Measurements from ENCODE around the gene CHIA. TPM values are rescaled to one million over a fixed set of nuclear protein-coding genes. Genes with fewer than 3 reads are reported as not detected.
A peak's percentile ranks its signal among the peaks of the same experiment; 100 is the strongest.

The CHIA gene
- total and polyA plus RNA-seq, 2 of the 13 experiments (the other 11 are each of a cell fraction or from before 2014, with no cell fraction given) = not detected

- no peak for TF ChIP-seq DMTF1 (CRISPR knock-in tag; IDR thresholded peaks at IDR 0.05)
- no peak for TF ChIP-seq ZNF343 (CRISPR knock-in tag; IDR thresholded peaks at IDR 0.05)
- no peak for TF ChIP-seq HMGXB3 (CRISPR knock-in tag; IDR thresholded peaks at IDR 0.05; ENCODE audit: borderline replicate concordance)
- peak; percentile 95 for TF ChIP-seq RFX3 (CRISPR knock-in tag; IDR thresholded peaks at IDR 0.05)
- no peak for TF ChIP-seq GLI4 (CRISPR knock-in tag; IDR thresholded peaks at IDR 0.05; ENCODE audit: borderline replicate concordance)
- no peak for TF ChIP-seq NFRKB (IDR thresholded peaks at IDR 0.05)
- TF ChIP-seq TAF1 (CRISPR knock-in tag; IDR thresholded peaks at IDR 0.05) = peak; percentile 29; the same call in 1 of the 2 replicates
- TF ChIP-seq ZNF326 (CRISPR knock-in tag; IDR thresholded peaks at IDR 0.05; ENCODE audit: borderline replicate concordance) = no peak
- TF ChIP-seq JUN (CRISPR knock-in tag; IDR thresholded peaks at IDR 0.05) = no peak
- no peak; the same call in 1 of the 2 replicates for TF ChIP-seq RXRA (CRISPR knock-in tag; IDR thresholded peaks at IDR 0.05)
- TF ChIP-seq RFXAP (CRISPR knock-in tag; IDR thresholded peaks at IDR 0.05; ENCODE audit: borderline replicate concordance) = no peak
- no peak for TF ChIP-seq TIGD3 (CRISPR knock-in tag; IDR thresholded peaks at IDR 0.05; ENCODE audit: borderline replicate concordance)
- no peak for TF ChIP-seq CENPT (CRISPR knock-in tag; IDR thresholded peaks at IDR 0.05; ENCODE audit: low read depth)
- TF ChIP-seq ZMAT5 (CRISPR knock-in tag; IDR thresholded peaks at IDR 0.05; ENCODE audit: borderline replicate concordance, low read depth) = no peak
- TF ChIP-seq LBX2 (CRISPR knock-in tag; IDR thresholded peaks at IDR 0.05; ENCODE audit: borderline replicate concordance) = no peak
- TF ChIP-seq ZNF225 (CRISPR knock-in tag; IDR thresholded peaks at IDR 0.05) = peak; percentile 73; the same call in 1 of the 2 replicates
- no peak; the same call in 1 of the 2 replicates for TF ChIP-seq EHMT2 (IDR thresholded peaks at IDR 0.05; ENCODE audit: borderline replicate concordance, low read depth, low read length)
- no peak for TF ChIP-seq ZNF652 (CRISPR knock-in tag; IDR thresholded peaks at IDR 0.05; ENCODE audit: borderline replicate concordance, low read depth)
Observed at GRCh38 chr1:111346089-111346885, 55.6 kb downstream of the CHIA start (continued).

Data from HepG2 (cell line).